Body of pancreas (tissue), 4 donors: ENCODE measurements around the gene NDC1. TPM values are rescaled to one million over a fixed set of nuclear protein-coding genes. Genes with fewer than 3 reads are reported as not detected.

Source experiments
- ATAC-seq: fragments of 150-250 bp; one replicate; pipeline ENCODE4 v1.9.1; 2016
- DNase-seq, 4 donors: peaks; one replicate each; pipeline ENCODE4 v3.0.0-alpha.2; 2019
- H3K27ac ChIP-seq, 4 donors: fragments of 200-600 bp; sonication (generic); 1 replicate in 3 of 4; 2 replicates in 1 of 4; pipeline versions ENCODE4 v1.5.1 to v1.6.1; 2016 to 2019; ENCODE audit warnings: mild to moderate bottlenecking in 1 of 4, mixed read lengths in 1 of 4, moderate library complexity in 1 of 4
- H3K27me3 ChIP-seq, 2 donors: fragments of 200-600 bp; sonication (generic); one replicate each; pipeline ENCODE4 v1.6.0; 2016; ENCODE audit warnings: mild to moderate bottlenecking in 1 of 2
- H3K36me3 ChIP-seq, 2 donors: fragments of 200-600 bp; sonication (generic); replicated peaks in 1 of 2; 2 replicates each; pipeline ENCODE4 v1.5.1; 2016; ENCODE audit warnings: low read depth in 2 of 2; ENCODE audit not compliant: insufficient read depth in 1 of 2
- H3K4me1 ChIP-seq: fragments of 200-600 bp; sonication (generic); one replicate; pipeline ENCODE4 v1.6.0; 2016
- H3K4me3 ChIP-seq, 2 donors: fragments of 200-600 bp; sonication (generic); 1 replicate in 1 of 2; 2 replicates in 1 of 2; pipeline ENCODE4 v1.5.1; 2016 to 2019
- H3K9me3 ChIP-seq, 3 donors: fragments of 200-600 bp; sonication (generic); 1 replicate in 2 of 3; 2 replicates in 1 of 3; pipeline ENCODE4 v1.5.1; 2016
- POLR2A ChIP-seq, 3 donors: fragments of 450-650 bp; IDR thresholded peaks; one replicate each; pipeline ENCODE4 v1.6.1; 2016; ENCODE audit warnings: antibody characterized with exemption in 3 of 3, mild to moderate bottlenecking in 2 of 3
- WGBS, 2 donors: methylation state at CpG; one replicate each; pipeline ENCODE4 v1.1.5; 2017; 5-methylcytosine and 5-hydroxymethylcytosine counted together
- intact Hi-C: fragments of 100-400 bp; cut with DNase I; formaldehyde crosslinking; loops from one replicate; pipeline ENCODE4 v1.15.1; 2023
- total RNA-seq, 2 donors: library from RNA; depleted of rRNA; stranded (reverse); fragments of >200 nt; gene quantifications; one replicate each; pipeline ENCODE4 v1.1.0, GENCODE V29; 2016
- TF ChIP-seq, protein P1 (sequence below), 7 experiments: fragments of 450-650 bp in 4 of 7; fragments of 200-600 bp in 3 of 7; sonication (generic) in 3 of 7; IDR thresholded peaks; one replicate each; pipeline ENCODE4 v1.5.1; 2016 to 2019; ENCODE audit warnings: antibody characterized with exemption in 7 of 7

Gene NDC1
- total RNA-seq, 2 donors from 2014 or later: 2.3 to 7.3 TPM

- TF ChIP-seq POLR2A (IDR thresholded peaks at IDR 0.05): no peak
- Histone ChIP-seq H3K27ac (no peak overlapping the region), H3K4me3 (no peak overlapping the region), H3K36me3 (peaks cover 0 to 4% of the 10 kb centered on the region in 2 donors), H3K9me3 (no peaks in the 10 kb centered on the region), H3K27me3 (no peaks in the 10 kb centered on the region), H3K4me1 (no peaks in the 10 kb centered on the region)
- ATAC-seq: no peak
- intact Hi-C loops: no loop called here
- no peak for DNase-seq
- 94% methylated on average over 1 of the region's 1 CpG for WGBS, 2 donors
These were observed 68.9 kb downstream of the NDC1 start for GRCh38 chr1:53769184-53769583.

GRCh38 chr1:53766831-53767405, 71.2 kb downstream of the NDC1 start:
- WGBS, 2 donors: 49 to 61% methylated on average over 3 of the region's 3 CpGs

GRCh38 chr1:53766194-53766742, 71.8 kb downstream of the NDC1 start:
- WGBS, 2 donors: 67 to 79% methylated on average over 3 of the region's 3 CpGs

More at GRCh38 chr1:53766831-53767405, 71.2 kb downstream of the NDC1 start:
- Histone ChIP-seq H3K36me3 (no peaks in the 10 kb centered on the region), H3K4me1 (no peaks in the 10 kb centered on the region), H3K27ac (no peak overlapping the region), H3K9me3 (no peaks in the 10 kb centered on the region), H3K4me3 (no peak overlapping the region), H3K27me3 (no peaks in the 10 kb centered on the region)
- no peak for DNase-seq
- no peak for ATAC-seq
- TF ChIP-seq POLR2A (IDR thresholded peaks at IDR 0.05): no peak
- TF ChIP-seq, protein P1, sequence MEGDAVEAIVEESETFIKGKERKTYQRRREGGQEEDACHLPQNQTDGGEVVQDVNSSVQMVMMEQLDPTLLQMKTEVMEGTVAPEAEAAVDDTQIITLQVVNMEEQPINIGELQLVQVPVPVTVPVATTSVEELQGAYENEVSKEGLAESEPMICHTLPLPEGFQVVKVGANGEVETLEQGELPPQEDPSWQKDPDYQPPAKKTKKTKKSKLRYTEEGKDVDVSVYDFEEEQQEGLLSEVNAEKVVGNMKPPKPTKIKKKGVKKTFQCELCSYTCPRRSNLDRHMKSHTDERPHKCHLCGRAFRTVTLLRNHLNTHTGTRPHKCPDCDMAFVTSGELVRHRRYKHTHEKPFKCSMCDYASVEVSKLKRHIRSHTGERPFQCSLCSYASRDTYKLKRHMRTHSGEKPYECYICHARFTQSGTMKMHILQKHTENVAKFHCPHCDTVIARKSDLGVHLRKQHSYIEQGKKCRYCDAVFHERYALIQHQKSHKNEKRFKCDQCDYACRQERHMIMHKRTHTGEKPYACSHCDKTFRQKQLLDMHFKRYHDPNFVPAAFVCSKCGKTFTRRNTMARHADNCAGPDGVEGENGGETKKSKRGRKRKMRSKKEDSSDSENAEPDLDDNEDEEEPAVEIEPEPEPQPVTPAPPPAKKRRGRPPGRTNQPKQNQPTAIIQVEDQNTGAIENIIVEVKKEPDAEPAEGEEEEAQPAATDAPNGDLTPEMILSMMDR (IDR thresholded peaks at IDR 0.05): no peak
- intact Hi-C loops: no loop called here

DNA sequence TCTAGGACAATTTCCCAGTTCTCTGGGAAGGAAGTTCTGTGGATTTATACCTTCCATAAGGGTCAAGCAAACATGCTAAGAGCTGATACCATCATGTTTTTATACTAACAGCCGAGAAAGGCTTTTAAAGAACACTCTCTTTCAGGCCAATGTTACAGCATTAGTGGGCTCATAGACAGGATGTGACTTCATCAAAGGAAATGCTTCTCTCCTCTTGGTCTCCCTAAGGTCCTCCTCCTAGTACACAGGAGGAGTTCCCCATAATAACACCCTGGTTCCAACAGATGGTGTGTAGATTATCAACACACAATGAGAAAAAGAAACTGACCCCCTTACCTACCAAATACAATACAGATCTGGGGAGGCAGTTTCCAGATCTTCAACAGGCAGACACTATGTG, 72.4 kb downstream of the NDC1 start:
- ATAC-seq: no peak
- H3K27ac ChIP-seq: no peak overlapping the region
- H3K36me3 ChIP-seq: no peaks in the 10 kb centered on the region
- H3K4me3 ChIP-seq: no peak overlapping the region
- 82 to 87% methylated on average over 1 of the region's 1 CpG for WGBS, 2 donors
- H3K9me3 ChIP-seq: no peaks in the 10 kb centered on the region
- TF ChIP-seq, protein P1 (IDR thresholded peaks at IDR 0.05): no peak
- TF ChIP-seq POLR2A (IDR thresholded peaks at IDR 0.05): no peak
- H3K27me3 ChIP-seq: no peaks in the 10 kb centered on the region
- intact Hi-C loops: no loop called here
- H3K4me1 ChIP-seq: no peaks in the 10 kb centered on the region
- DNase-seq: no peak

More at GRCh38 chr1:53766194-53766742, 71.8 kb downstream of the NDC1 start:
- TF ChIP-seq, protein P1 (IDR thresholded peaks at IDR 0.05): no peak
- TF ChIP-seq POLR2A (IDR thresholded peaks at IDR 0.05): no peak
- Histone ChIP-seq H3K9me3 (no peaks in the 10 kb centered on the region), H3K4me1 (no peaks in the 10 kb centered on the region), H3K27ac (no peak overlapping the region), H3K4me3 (no peak overlapping the region), H3K27me3 (no peaks in the 10 kb centered on the region), H3K36me3 (no peaks in the 10 kb centered on the region)
- ATAC-seq (no peak), DNase-seq (no peak)
- intact Hi-C loops: no loop called here

DNA sequence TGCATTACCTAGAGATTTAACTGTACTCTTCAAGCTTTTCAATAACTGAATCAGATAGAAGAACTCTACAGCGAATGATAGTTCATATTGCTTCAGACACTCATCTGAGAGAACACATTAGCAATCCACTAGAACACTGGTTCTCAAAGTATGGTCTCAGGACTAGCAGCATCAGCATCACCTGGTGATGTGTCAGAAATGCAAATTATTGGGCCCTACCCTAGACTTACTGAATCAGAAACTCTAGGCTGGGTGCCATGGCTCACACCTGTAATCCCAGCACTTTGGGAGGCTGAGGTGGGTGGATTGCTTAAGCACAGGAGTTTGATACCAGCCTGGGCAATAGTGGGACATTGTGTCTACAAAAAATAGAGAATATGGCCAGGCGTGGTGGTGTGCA, 74.2 kb downstream of the NDC1 start:
- TF ChIP-seq POLR2A (IDR thresholded peaks at IDR 0.05): no peak
- TF ChIP-seq, protein P1 (IDR thresholded peaks at IDR 0.05): no peak
- Histone ChIP-seq H3K27ac (no peak overlapping the region), H3K27me3 (no peaks in the 10 kb centered on the region), H3K4me1 (no peaks in the 10 kb centered on the region), H3K9me3 (no peaks in the 10 kb centered on the region), H3K36me3 (no peaks in the 10 kb centered on the region), H3K4me3 (no peak overlapping the region)
- intact Hi-C loops: no loop called here
- 90 to 100% methylated on average over 2 of the region's 2 CpGs for WGBS, 2 donors
- DNase-seq (no peak), ATAC-seq (no peak)
